HEK293 (cell line): Measurements from ENCODE around the gene SPIRE1.

ENCODE experiments used
- GLI2 ChIP-seq: fragments of 450-650 bp; formaldehyde crosslinking; IDR thresholded peaks from 2 replicates; pipeline ENCODE4; 2017; ENCODE audit warnings: missing biosample characterization, missing genetic modification characterization, low read depth, borderline replicate concordance
- GLIS1 ChIP-seq: fragments of 450-650 bp; formaldehyde crosslinking; IDR thresholded peaks from 2 replicates; pipeline ENCODE4 v1.5.1; 2016; ENCODE audit warnings: missing biosample characterization, missing genetic modification characterization
- PRDM1 ChIP-seq: fragments of 450-650 bp; formaldehyde crosslinking; IDR thresholded peaks from 2 replicates; pipeline ENCODE4; 2016; ENCODE audit warnings: missing biosample characterization, missing genetic modification characterization
- PRDM4 ChIP-seq: fragments of 450-650 bp; formaldehyde crosslinking; IDR thresholded peaks from 2 replicates; pipeline ENCODE4 v1.5.1; 2017; ENCODE audit warnings: missing biosample characterization, missing genetic modification characterization
- SCRT1 ChIP-seq: fragments of 450-650 bp; formaldehyde crosslinking; IDR thresholded peaks from 2 replicates; pipeline ENCODE4 v1.5.1; 2016; ENCODE audit warnings: missing biosample characterization, missing genetic modification characterization, borderline replicate concordance
- YY2 ChIP-seq: fragments of 450-650 bp; formaldehyde crosslinking; IDR thresholded peaks from 2 replicates; pipeline ENCODE4 v1.5.1; 2016; ENCODE audit warnings: missing biosample characterization, missing genetic modification characterization
- ZBTB11 ChIP-seq: fragments of 450-650 bp; formaldehyde crosslinking; conservative IDR thresholded peaks from 2 replicates; pipeline ENCODE4 v1.5.1; 2016; ENCODE audit warnings: low read depth, missing biosample characterization, missing genetic modification characterization
- ZBTB6 ChIP-seq: fragments of 450-650 bp; formaldehyde crosslinking; IDR thresholded peaks from 2 replicates; pipeline ENCODE4 v1.5.1; 2017; ENCODE audit warnings: missing biosample characterization, missing genetic modification characterization
- ZBTB7A ChIP-seq: fragments of 450-650 bp; formaldehyde crosslinking; IDR thresholded peaks from 2 replicates; pipeline ENCODE4 v1.5.1; 2016; ENCODE audit warnings: low read depth, missing biosample characterization, missing genetic modification characterization
- ZFP37 ChIP-seq: fragments of 450-650 bp; formaldehyde crosslinking; IDR thresholded peaks from 2 replicates; pipeline ENCODE4 v1.5.1; 2016; ENCODE audit warnings: missing biosample characterization, missing genetic modification characterization
- ZNF121 ChIP-seq: fragments of 450-650 bp; formaldehyde crosslinking; IDR thresholded peaks from 2 replicates; pipeline ENCODE4 v1.5.1; 2016; ENCODE audit warnings: missing biosample characterization, missing genetic modification characterization
- ZNF248 ChIP-seq: fragments of 450-650 bp; formaldehyde crosslinking; IDR thresholded peaks from 2 replicates; pipeline ENCODE4 v1.5.1; 2017; ENCODE audit warnings: missing biosample characterization, missing genetic modification characterization
- ZNF292 ChIP-seq: fragments of 450-650 bp; formaldehyde crosslinking; IDR thresholded peaks from 2 replicates; pipeline ENCODE4 v1.5.1; 2016; ENCODE audit warnings: low read depth, missing biosample characterization, missing genetic modification characterization, borderline replicate concordance
- ZNF302 ChIP-seq: fragments of 450-650 bp; formaldehyde crosslinking; IDR thresholded peaks from 2 replicates; pipeline ENCODE4 v1.5.1; 2016; ENCODE audit warnings: missing biosample characterization, missing genetic modification characterization, low read depth
- ZNF341 ChIP-seq: fragments of 450-650 bp; formaldehyde crosslinking; IDR thresholded peaks from 2 replicates; pipeline ENCODE4; 2016; ENCODE audit warnings: low read depth, missing biosample characterization, missing genetic modification characterization
- ZNF394 ChIP-seq: fragments of 450-650 bp; formaldehyde crosslinking; IDR thresholded peaks from 2 replicates; pipeline ENCODE4 v1.5.1; 2016; ENCODE audit warnings: missing biosample characterization, missing genetic modification characterization, mild to moderate bottlenecking, moderate library complexity, borderline replicate concordance
- ZNF510 ChIP-seq: fragments of 450-650 bp; formaldehyde crosslinking; IDR thresholded peaks from 2 replicates; pipeline ENCODE4 v1.5.1; 2018; ENCODE audit warnings: mild to moderate bottlenecking, missing genetic modification characterization, missing biosample characterization; ENCODE audit not compliant: insufficient replicate concordance
- ZNF548 ChIP-seq: fragments of 450-650 bp; formaldehyde crosslinking; IDR thresholded peaks from 2 replicates; pipeline ENCODE4 v1.5.1; 2016; ENCODE audit warnings: missing biosample characterization, missing genetic modification characterization
- ZNF645 ChIP-seq: fragments of 450-650 bp; formaldehyde crosslinking; IDR thresholded peaks from 2 replicates; pipeline ENCODE4; 2016; ENCODE audit warnings: missing biosample characterization, missing genetic modification characterization
- ZNF785 ChIP-seq: fragments of 450-650 bp; formaldehyde crosslinking; IDR thresholded peaks from 2 replicates; pipeline ENCODE4 v1.5.1; 2016; ENCODE audit warnings: missing biosample characterization, missing genetic modification characterization
- TF ChIP-seq, protein P1 (sequence below): fragments of 450-650 bp; formaldehyde crosslinking; IDR thresholded peaks from 2 replicates; pipeline ENCODE4 v1.5.1; 2016; ENCODE audit warnings: missing biosample characterization, missing genetic modification characterization
- TF ChIP-seq, protein P2 (sequence below): fragments of 450-650 bp; formaldehyde crosslinking; IDR thresholded peaks from 2 replicates; pipeline ENCODE4 v1.5.1; 2016; ENCODE audit warnings: missing biosample characterization, missing genetic modification characterization
- TF ChIP-seq, protein P3 (sequence below): fragments of 450-650 bp; formaldehyde crosslinking; IDR thresholded peaks from 2 replicates; pipeline ENCODE4 v1.5.1; 2016; ENCODE audit warnings: missing biosample characterization, missing genetic modification characterization

Gene SPIRE1

DNA sequence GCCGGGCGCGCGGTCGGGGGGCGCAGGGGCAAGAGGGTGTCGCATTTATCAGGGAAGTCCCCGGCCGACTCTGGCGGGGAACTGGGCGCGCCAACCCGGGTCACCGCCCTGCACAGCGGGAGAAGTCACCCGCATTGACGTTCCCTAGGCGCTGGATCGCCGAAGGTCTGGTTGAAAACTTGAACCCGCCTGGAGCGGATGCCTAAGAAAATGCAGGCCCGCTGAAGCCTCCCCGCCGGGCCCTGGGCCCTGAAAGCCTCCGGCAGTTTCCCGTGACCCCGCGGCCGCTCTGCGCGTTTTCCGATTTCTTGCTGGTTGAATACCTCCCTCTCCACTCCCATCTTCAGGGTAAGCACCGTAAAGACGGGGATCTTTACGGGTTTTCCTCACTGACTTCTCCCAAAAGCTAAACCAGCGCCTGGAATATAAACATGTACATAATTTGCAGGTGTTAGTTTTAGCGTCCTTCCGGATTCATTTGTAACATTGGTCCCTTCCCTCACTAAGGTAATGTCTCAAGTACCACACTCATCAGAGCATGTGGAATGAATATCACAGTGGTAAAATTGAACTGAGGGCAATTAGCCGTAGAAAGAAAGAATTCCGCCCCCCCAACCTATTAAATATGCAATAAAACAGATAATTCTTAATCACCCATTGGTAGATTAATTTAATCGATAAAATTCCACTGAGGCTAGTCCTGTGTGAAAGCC, 675 bp upstream of the SPIRE1 start (continued):
- no peak for TF ChIP-seq SCRT1 (tag by site-specific recombination)
- TF ChIP-seq, protein P1, sequence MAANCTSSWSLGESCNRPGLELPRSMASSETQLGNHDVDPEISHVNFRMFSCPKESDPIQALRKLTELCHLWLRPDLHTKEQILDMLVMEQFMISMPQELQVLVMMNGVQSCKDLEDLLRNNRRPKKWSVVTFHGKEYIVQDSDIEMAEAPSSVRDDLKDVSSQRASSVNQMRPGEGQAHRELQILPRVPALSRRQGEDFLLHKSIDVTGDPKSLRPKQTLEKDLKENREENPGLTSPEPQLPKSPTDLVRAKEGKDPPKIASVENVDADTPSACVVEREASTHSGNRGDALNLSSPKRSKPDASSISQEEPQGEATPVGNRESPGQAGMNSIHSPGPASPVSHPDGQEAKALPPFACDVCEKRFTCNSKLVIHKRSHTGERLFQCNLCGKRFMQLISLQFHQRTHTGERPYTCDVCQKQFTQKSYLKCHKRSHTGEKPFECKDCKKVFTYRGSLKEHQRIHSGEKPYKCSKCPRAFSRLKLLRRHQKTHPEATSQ (tag by site-specific recombination), result 0 out of 2 replicates have a peak, but pooled peaks have one; percentile 1
- no peak for TF ChIP-seq ZBTB6 (tag by site-specific recombination)
- no peak for TF ChIP-seq ZNF292 (tag by site-specific recombination)
- no peak for TF ChIP-seq ZNF645 (tag by site-specific recombination)
- no peak for TF ChIP-seq ZNF341 (tag by site-specific recombination)
- no peak for TF ChIP-seq ZNF302 (tag by site-specific recombination)
- TF ChIP-seq GLIS1 (tag by site-specific recombination), result peak; percentile 70; the same call in 1 of the 2 replicates
- no peak for TF ChIP-seq ZFP37 (tag by site-specific recombination)
- TF ChIP-seq PRDM1, result no peak
- TF ChIP-seq, protein P2, sequence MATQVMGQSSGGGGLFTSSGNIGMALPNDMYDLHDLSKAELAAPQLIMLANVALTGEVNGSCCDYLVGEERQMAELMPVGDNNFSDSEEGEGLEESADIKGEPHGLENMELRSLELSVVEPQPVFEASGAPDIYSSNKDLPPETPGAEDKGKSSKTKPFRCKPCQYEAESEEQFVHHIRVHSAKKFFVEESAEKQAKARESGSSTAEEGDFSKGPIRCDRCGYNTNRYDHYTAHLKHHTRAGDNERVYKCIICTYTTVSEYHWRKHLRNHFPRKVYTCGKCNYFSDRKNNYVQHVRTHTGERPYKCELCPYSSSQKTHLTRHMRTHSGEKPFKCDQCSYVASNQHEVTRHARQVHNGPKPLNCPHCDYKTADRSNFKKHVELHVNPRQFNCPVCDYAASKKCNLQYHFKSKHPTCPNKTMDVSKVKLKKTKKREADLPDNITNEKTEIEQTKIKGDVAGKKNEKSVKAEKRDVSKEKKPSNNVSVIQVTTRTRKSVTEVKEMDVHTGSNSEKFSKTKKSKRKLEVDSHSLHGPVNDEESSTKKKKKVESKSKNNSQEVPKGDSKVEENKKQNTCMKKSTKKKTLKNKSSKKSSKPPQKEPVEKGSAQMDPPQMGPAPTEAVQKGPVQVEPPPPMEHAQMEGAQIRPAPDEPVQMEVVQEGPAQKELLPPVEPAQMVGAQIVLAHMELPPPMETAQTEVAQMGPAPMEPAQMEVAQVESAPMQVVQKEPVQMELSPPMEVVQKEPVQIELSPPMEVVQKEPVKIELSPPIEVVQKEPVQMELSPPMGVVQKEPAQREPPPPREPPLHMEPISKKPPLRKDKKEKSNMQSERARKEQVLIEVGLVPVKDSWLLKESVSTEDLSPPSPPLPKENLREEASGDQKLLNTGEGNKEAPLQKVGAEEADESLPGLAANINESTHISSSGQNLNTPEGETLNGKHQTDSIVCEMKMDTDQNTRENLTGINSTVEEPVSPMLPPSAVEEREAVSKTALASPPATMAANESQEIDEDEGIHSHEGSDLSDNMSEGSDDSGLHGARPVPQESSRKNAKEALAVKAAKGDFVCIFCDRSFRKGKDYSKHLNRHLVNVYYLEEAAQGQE (tag by site-specific recombination), result no peak
- no peak for TF ChIP-seq ZNF510 (tag by site-specific recombination)
- TF ChIP-seq ZBTB11, result no peak
- TF ChIP-seq ZNF785, result no peak
- no peak for TF ChIP-seq ZNF248
- no peak for TF ChIP-seq ZNF548 (tag by site-specific recombination)
- peak; percentile 99 for TF ChIP-seq PRDM4 (tag by site-specific recombination)
- TF ChIP-seq ZNF121 (tag by site-specific recombination), result peak; percentile 87
- TF ChIP-seq, protein P3, sequence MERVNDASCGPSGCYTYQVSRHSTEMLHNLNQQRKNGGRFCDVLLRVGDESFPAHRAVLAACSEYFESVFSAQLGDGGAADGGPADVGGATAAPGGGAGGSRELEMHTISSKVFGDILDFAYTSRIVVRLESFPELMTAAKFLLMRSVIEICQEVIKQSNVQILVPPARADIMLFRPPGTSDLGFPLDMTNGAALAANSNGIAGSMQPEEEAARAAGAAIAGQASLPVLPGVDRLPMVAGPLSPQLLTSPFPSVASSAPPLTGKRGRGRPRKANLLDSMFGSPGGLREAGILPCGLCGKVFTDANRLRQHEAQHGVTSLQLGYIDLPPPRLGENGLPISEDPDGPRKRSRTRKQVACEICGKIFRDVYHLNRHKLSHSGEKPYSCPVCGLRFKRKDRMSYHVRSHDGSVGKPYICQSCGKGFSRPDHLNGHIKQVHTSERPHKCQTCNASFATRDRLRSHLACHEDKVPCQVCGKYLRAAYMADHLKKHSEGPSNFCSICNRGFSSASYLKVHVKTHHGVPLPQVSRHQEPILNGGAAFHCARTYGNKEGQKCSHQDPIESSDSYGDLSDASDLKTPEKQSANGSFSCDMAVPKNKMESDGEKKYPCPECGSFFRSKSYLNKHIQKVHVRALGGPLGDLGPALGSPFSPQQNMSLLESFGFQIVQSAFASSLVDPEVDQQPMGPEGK (tag by site-specific recombination), result 0 out of 2 replicates have a peak, but pooled peaks have one; percentile 42
- no peak for TF ChIP-seq GLI2
- no peak for TF ChIP-seq YY2
- TF ChIP-seq ZBTB7A (tag by site-specific recombination), result 0 out of 2 replicates have a peak, but pooled peaks have one; percentile 4
- no peak for TF ChIP-seq ZNF394
